GM18526 (cell line): Measurements from ENCODE around the gene SLAMF1.

Experiments
- POLR2A ChIP-seq: IDR thresholded peaks from 3 replicates; pipeline ENCODE4 v1.6.1; 2011; ENCODE audit not compliant: insufficient read length; ENCODE audit errors: extremely low read depth

The SLAMF1 gene

DNA sequence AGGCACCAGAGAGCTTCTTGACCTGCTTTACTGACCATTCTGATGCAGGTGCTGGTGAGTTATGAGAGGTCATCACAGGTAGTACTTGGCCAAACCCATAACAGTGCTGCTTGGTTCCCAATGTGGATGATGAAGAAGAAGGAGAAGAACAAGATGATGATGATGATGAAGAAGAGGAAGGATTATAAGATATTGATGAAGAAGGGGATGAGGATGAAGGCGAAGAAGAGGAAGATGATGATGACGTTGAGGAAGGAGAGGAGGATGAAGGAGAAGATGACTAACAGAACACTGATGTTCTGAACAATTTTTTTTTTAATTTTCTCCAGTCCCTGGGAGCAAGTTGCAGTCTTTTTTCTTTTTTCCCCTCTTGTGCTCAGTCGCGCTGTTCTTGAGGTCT, 23.9 kb upstream of the SLAMF1 start:
- TF ChIP-seq POLR2A: no peak

DNA sequence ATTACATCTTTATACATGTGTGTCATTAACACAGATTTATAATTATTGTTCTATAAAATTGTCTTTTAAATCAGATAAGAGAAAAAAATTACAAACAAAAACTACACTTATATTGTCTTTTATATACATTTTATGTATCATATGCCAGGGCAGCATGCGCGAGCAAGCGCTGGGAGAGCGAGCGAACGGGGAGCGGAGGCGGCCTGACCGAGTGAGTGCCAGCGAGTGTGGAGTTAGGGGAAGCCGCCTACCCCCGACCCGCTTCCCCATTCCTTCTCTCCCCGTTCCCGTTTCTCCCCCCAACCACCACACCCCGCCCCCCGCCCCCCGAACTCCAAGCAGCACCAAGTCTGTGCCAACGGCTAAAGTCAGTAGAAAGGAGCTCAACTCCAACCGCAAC, 23.0 kb upstream of the SLAMF1 start:
- TF ChIP-seq POLR2A: no peak

GRCh38 chr1:160669276-160669675, 22.4 kb upstream of the SLAMF1 start:
- no peak for TF ChIP-seq POLR2A

DNA sequence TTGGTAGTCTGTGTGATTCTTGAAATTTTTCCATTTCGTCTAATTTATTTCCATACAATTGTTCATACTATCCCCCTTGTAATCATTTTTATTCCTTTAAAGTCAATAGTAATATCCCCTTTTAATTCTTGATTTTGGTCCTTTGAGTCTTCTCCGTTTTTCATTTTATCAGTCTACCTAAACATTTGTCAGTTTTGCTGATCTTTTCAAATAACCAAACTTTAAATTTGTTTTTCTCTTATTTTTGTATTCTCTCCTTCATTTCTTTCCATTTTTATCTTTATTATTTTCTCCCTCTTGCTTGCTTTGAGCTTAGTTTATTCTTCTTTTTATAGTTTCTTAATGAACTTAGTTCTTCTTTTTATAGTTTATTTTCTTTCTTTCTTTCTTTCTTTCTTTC, 21.1 kb upstream of the SLAMF1 start:
- no peak for TF ChIP-seq POLR2A

DNA sequence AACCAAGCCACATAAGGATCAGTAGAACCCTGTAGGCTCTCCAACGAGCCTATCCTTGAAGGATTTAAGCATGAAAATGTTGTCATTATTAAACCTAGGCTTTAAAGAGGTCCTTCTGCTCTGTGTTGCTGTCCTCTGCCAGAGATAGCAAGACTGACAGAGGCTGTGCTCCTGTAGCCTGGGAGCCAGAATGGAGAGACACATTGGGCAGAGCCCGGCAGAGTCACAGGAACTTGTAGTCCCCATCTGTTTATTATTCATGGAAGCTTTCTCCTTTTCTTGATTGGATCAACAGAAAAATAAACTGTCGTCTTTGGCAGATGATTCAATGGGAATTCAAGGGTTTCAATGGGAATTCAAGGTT, 19.2 kb upstream of the SLAMF1 start:
- TF ChIP-seq POLR2A: no peak

GRCh38 chr1:160665330-160666078, 18.7 kb upstream of the SLAMF1 start:
- no peak for TF ChIP-seq POLR2A

- no peak for TF ChIP-seq POLR2A
Observed at GRCh38 chr1:160664573-160665051, 17.8 kb upstream of the SLAMF1 start.

DNA sequence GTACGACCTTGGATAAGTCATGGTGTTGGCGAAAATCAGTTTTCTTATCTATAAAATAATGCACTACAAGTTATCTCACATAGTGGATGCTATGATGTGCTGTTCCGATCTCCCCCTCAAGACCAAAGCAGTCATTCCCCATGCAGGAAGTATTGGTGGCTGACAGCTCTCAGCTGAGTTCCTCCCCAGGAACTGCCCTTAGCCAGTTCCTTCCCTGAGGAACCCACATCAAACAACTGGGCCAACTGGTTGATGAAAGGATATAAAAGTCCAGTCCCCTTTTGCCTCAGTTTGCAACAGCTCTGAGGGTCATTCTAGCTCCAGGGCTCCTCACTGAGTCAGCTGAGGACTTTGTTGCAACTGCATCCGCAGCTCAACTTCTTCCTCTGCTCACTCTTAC, 16.1 kb upstream of the SLAMF1 start:
- no peak for TF ChIP-seq POLR2A

DNA sequence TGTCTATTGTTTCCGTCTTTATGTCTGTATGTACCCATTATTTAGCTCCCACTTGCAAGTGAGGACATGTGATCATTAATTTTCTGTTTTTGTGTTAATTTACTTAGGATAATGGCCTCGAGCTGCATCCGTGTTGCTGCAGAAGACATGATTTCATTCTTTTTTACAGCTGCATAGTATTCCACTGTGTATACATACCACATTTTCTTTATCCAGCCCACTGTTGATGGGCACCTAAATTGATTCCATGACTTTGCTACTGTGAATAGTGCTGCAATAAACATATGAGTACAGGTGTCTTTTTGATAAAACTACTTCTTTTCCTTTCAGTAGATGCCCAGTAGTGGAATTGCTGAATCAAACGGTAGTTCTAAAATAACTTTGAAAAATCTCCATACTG, 12.7 kb upstream of the SLAMF1 start:
- TF ChIP-seq POLR2A: no peak

DNA sequence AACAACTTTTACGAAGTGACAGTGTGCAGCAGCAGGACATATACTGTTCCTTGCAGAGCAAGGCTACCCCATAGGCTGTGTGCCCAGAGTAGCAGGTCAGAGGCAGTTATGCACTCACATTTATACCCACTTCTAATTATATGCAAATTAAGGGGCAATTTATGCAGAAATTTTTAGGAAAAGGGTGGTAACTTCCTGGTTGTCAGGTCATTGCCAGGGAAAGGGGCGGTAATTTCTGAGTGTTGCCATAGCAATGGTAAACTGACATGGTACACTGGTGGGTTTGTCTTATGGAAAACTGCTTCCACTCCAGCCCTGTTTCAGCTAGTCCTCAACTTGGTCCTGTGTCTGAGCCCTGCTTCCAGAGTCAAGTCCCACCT, 12.0 kb upstream of the SLAMF1 start:
- TF ChIP-seq POLR2A: peak; percentile 33

DNA sequence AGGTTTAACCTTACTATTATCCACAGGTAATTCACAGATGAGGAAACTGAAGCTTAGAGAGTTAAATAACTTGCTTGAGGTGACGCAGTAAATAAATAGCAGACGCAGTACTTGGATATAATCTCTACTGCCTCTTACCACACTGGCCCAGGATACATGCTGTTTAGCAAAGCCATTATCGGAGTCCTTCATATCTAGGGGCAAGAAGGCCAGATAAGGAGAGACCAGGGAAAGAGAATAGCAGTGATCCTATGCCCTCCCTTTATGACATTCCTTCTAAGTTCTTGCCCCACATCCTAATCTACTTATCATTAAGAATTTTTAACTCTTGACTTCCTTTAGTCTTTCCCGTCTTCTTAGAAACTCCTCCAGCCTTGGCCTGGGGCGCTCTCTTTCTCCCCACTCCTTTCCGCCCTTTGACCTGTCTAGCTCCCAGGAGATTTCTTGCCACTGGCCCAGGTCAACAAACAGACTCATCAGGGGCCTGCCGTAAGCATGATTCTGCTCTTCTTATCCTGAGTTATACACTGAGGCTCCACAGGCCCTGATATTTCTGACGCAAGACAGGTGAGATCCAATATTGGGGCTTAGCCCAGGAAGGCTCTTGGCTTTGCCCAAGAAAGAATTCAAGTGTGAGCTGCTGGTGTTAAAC, 11.4 kb upstream of the SLAMF1 start:
- TF ChIP-seq POLR2A: no peak

GRCh38 chr1:160657250-160657781, 10.5 kb upstream of the SLAMF1 start:
- TF ChIP-seq POLR2A: no peak

DNA sequence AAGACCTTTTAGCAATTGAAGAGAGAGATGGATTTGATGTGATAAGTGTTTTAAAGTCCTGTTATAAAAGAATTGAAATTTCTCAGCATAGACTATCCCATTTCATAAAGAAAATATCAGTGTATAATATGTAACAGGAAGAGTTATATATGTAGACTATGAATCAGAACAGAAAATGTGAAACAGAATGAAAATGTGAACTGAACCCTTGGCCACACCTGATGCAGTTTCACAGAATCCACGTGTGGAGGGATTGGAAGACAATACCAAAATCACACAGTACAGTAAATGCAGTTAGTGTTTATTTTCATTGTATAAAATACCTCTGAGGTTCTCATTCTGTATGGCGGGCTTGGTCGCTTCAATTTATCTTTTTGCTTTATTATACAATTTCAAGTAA, 9.9 kb upstream of the SLAMF1 start:
- no peak for TF ChIP-seq POLR2A

- TF ChIP-seq POLR2A: no peak
Observed at GRCh38 chr1:160653620-160654016, 6.8 kb upstream of the SLAMF1 start.

GRCh38 chr1:160652924-160653619, 6.2 kb upstream of the SLAMF1 start:
- no peak for TF ChIP-seq POLR2A

- TF ChIP-seq POLR2A: peak; percentile 27
Observed at GRCh38 chr1:160652065-160652641, 5.3 kb upstream of the SLAMF1 start.
